HEK293 (cell line): Measurements from ENCODE around the gene MAP2K6.

Source experiments
- CTCF ChIA-PET: fragments of 350-600 bp; formaldehyde crosslinking; extraction: SDS; loops from one replicate; lab custom pipeline; 2021; ENCODE audit warnings: antibody characterized with exemption; lab: Yijun Ruan, JAX
- POLR2A ChIA-PET: fragments of 300-600 bp; formaldehyde crosslinking; extraction: SDS; loops from one replicate; lab custom pipeline; 2020; ENCODE audit warnings: antibody characterized with exemption, inconsistent platforms; lab: Yijun Ruan, JAX
- H3K27ac ChIP-seq: fragments of 200-500 bp; sonication (Bioruptor generic); 2 replicates; pipeline ENCODE4 v1.5.1; 2014; ENCODE audit warnings: low read depth, low read length, control low read depth, inconsistent platforms; ENCODE audit errors: extremely low read depth
- H3K36me3 ChIP-seq, 2 experiments: fragments of 200-500 bp in 1 of 2; sonication (Bioruptor generic) in 1 of 2; 1 replicate in 1 of 2; 2 replicates in 1 of 2; pipeline ENCODE4 v1.5.1; 2014 to 2017; ENCODE audit warnings: inconsistent platforms in 2 of 2, low read length in 2 of 2; ENCODE audit not compliant: control insufficient read depth in 2 of 2, insufficient read depth in 1 of 2
- H3K4me1 ChIP-seq: fragments of 200-500 bp; sonication (Bioruptor generic); 2 replicates; pipeline ENCODE4 v1.5.1; 2014; ENCODE audit warnings: mild to moderate bottlenecking, low read length, inconsistent platforms; ENCODE audit not compliant: control insufficient read depth, insufficient read depth
- H3K4me3 ChIP-seq: 2 replicates; pipeline ENCODE4 v1.5.1; 2011; ENCODE audit warnings: low read depth, mild to moderate bottlenecking, control low read depth, low read length, moderate library complexity
- H3K9me3 ChIP-seq: fragments of 200-500 bp; sonication (Bioruptor generic); 2 replicates; pipeline ENCODE4 v1.5.1; 2014; ENCODE audit warnings: low read depth, low read length, inconsistent platforms; ENCODE audit not compliant: control insufficient read depth, insufficient read depth
- ATF2 ChIP-seq: fragments of 450-650 bp; formaldehyde crosslinking; IDR thresholded peaks from 2 replicates; pipeline ENCODE4 v1.5.1; 2016; ENCODE audit warnings: missing biosample characterization, missing genetic modification characterization, low read depth
- BCL6B ChIP-seq: fragments of 450-650 bp; formaldehyde crosslinking; IDR thresholded peaks from 2 replicates; pipeline ENCODE4 v1.5.1; 2017; ENCODE audit warnings: missing biosample characterization, missing genetic modification characterization
- FEZF1 ChIP-seq: fragments of 450-650 bp; formaldehyde crosslinking; IDR thresholded peaks from 2 replicates; pipeline ENCODE4 v1.5.1; 2016; ENCODE audit warnings: missing biosample characterization, missing genetic modification characterization
- GFI1B ChIP-seq: fragments of 450-650 bp; formaldehyde crosslinking; IDR thresholded peaks from 2 replicates; pipeline ENCODE4 v1.5.1; 2016; ENCODE audit warnings: missing biosample characterization, missing genetic modification characterization
- GLI2 ChIP-seq: fragments of 450-650 bp; formaldehyde crosslinking; IDR thresholded peaks from 2 replicates; pipeline ENCODE4; 2017; ENCODE audit warnings: missing biosample characterization, missing genetic modification characterization, low read depth, borderline replicate concordance
- GLIS2 ChIP-seq: fragments of 450-650 bp; formaldehyde crosslinking; IDR thresholded peaks from 2 replicates; pipeline ENCODE4 v1.5.1; 2016; ENCODE audit warnings: missing biosample characterization, missing genetic modification characterization
- HOXD13 ChIP-seq: sonication (generic); formaldehyde crosslinking; IDR thresholded peaks from 2 replicates; pipeline ENCODE4 v1.8.0; 2022; ENCODE audit warnings: missing genetic modification reagents, borderline replicate concordance
- KLF8 ChIP-seq: fragments of 450-650 bp; formaldehyde crosslinking; IDR thresholded peaks from 2 replicates; pipeline ENCODE4 v1.5.1; 2016; ENCODE audit warnings: missing biosample characterization, missing genetic modification characterization
- MYNN ChIP-seq: fragments of 450-650 bp; formaldehyde crosslinking; IDR thresholded peaks from 2 replicates; pipeline ENCODE4 v1.5.1; 2016; ENCODE audit warnings: missing biosample characterization, missing genetic modification characterization, borderline replicate concordance
- SCRT2 ChIP-seq: fragments of 450-650 bp; formaldehyde crosslinking; IDR thresholded peaks from 2 replicates; pipeline ENCODE4 v1.5.1; 2016; ENCODE audit warnings: missing biosample characterization, missing genetic modification characterization
- ZBTB17 ChIP-seq: fragments of 450-650 bp; formaldehyde crosslinking; IDR thresholded peaks from 2 replicates; pipeline ENCODE4 v1.5.1; 2016; ENCODE audit warnings: missing biosample characterization, missing genetic modification characterization
- ZIC2 ChIP-seq: fragments of 450-650 bp; formaldehyde crosslinking; IDR thresholded peaks from 2 replicates; pipeline ENCODE4 v1.5.1; 2016; ENCODE audit warnings: missing biosample characterization, missing genetic modification characterization
- ZNF112 ChIP-seq: fragments of 450-650 bp; formaldehyde crosslinking; IDR thresholded peaks from 2 replicates; pipeline ENCODE4 v1.5.0; 2017; ENCODE audit warnings: missing biosample characterization, missing genetic modification characterization
- ZNF221 ChIP-seq: fragments of 450-650 bp; formaldehyde crosslinking; IDR thresholded peaks from 2 replicates; pipeline ENCODE4 v1.5.1; 2017; ENCODE audit warnings: missing biosample characterization, missing genetic modification characterization, borderline replicate concordance
- ZNF23 ChIP-seq: fragments of 450-650 bp; formaldehyde crosslinking; IDR thresholded peaks from 2 replicates; pipeline ENCODE4 v1.5.1; 2016; ENCODE audit warnings: missing biosample characterization, missing genetic modification characterization, borderline replicate concordance
- ZNF335 ChIP-seq: fragments of 450-650 bp; formaldehyde crosslinking; conservative IDR thresholded peaks from 2 replicates; pipeline ENCODE4 v1.5.1; 2016; ENCODE audit warnings: missing biosample characterization, missing genetic modification characterization
- ZNF354C ChIP-seq: fragments of 450-650 bp; formaldehyde crosslinking; IDR thresholded peaks from 2 replicates; pipeline ENCODE4 v1.5.1; 2016; ENCODE audit warnings: missing biosample characterization, missing genetic modification characterization, low read depth, borderline replicate concordance
- ZNF571 ChIP-seq: fragments of 450-650 bp; formaldehyde crosslinking; IDR thresholded peaks from 2 replicates; pipeline ENCODE4 v1.5.0; 2017; ENCODE audit warnings: missing biosample characterization, missing genetic modification characterization
- ZNF585B ChIP-seq: fragments of 450-650 bp; formaldehyde crosslinking; IDR thresholded peaks from 2 replicates; pipeline ENCODE4 v1.5.1; 2016; ENCODE audit warnings: missing biosample characterization, missing genetic modification characterization
- ZNF639 ChIP-seq: fragments of 450-650 bp; formaldehyde crosslinking; IDR thresholded peaks from 2 replicates; pipeline ENCODE4 v1.5.1; 2016; ENCODE audit warnings: missing biosample characterization, missing genetic modification characterization
- ZNF747 ChIP-seq: fragments of 450-650 bp; formaldehyde crosslinking; IDR thresholded peaks from 2 replicates; pipeline ENCODE4 v1.5.1; 2016; ENCODE audit warnings: missing biosample characterization, missing genetic modification characterization
- ZNF76 ChIP-seq: fragments of 450-650 bp; formaldehyde crosslinking; IDR thresholded peaks from 2 replicates; pipeline ENCODE4; 2016; ENCODE audit warnings: low read depth, missing biosample characterization, missing genetic modification characterization, borderline replicate concordance
- ZNF785 ChIP-seq: fragments of 450-650 bp; formaldehyde crosslinking; IDR thresholded peaks from 2 replicates; pipeline ENCODE4 v1.5.1; 2016; ENCODE audit warnings: missing biosample characterization, missing genetic modification characterization
- ZNF830 ChIP-seq: fragments of 450-650 bp; IDR thresholded peaks from 2 replicates; pipeline ENCODE4 v1.5.0; 2018; ENCODE audit warnings: missing biosample characterization, missing genetic modification characterization, low read depth, mild to moderate bottlenecking, moderate library complexity
- ZNF843 ChIP-seq: fragments of 450-650 bp; formaldehyde crosslinking; IDR thresholded peaks from 2 replicates; pipeline ENCODE4 v1.5.1; 2016; ENCODE audit warnings: missing biosample characterization, missing genetic modification characterization
- ZSCAN5A ChIP-seq: fragments of 450-650 bp; formaldehyde crosslinking; IDR thresholded peaks from 2 replicates; pipeline ENCODE4 v1.5.1; 2016; ENCODE audit warnings: missing biosample characterization, missing genetic modification characterization

Gene MAP2K6

GRCh38 chr17:69499318-69499717 lies 84.8 kb downstream of the MAP2K6 start:
- POLR2A ChIA-PET = no interaction called here
- Histone ChIP-seq H3K4me1 (peaks cover 16% of the 10 kb centered on the region), H3K9me3 (no peaks in the 10 kb centered on the region), H3K27ac (no peak overlapping the region), H3K4me3 (no peak overlapping the region), H3K36me3 (no peaks in the 10 kb centered on the region)
- CTCF ChIA-PET = interaction anchor here (1.1 kb wide), 1 partner anchor 27 kb away, joined by 3 read pairs; no protein-coding TSS in a partner anchor
- no peak for TF ChIP-seq ZSCAN5A
- TF ChIP-seq ZNF76 (tag by site-specific recombination) = no peak
- TF ChIP-seq GLI2 (tag by site-specific recombination) = no peak
- TF ChIP-seq ZNF23 (tag by site-specific recombination) = no peak
- no peak for TF ChIP-seq ZNF354C (tag by site-specific recombination)
- no peak for TF ChIP-seq ZNF785 (tag by site-specific recombination)
- no peak for TF ChIP-seq ZNF830 (tag by site-specific recombination)

GRCh38 chr17:69500911-69501429 lies 86.5 kb downstream of the MAP2K6 start:
- Histone ChIP-seq H3K27ac (no peak overlapping the region), H3K36me3 (no peaks in the 10 kb centered on the region), H3K9me3 (no peaks in the 10 kb centered on the region), H3K4me3 (no peak overlapping the region), H3K4me1 (peaks cover 16% of the 10 kb centered on the region)
- CTCF ChIA-PET = interaction anchor here (1.4 kb wide), 1 partner anchor 10 kb away, joined by 9 read pairs; no protein-coding TSS in a partner anchor
- POLR2A ChIA-PET = no interaction called here
- TF ChIP-seq ZBTB17 (no peak), GLIS2 (tag by site-specific recombination) (no peak), HOXD13 (CRISPR knock-in tag) (no peak), MYNN (no peak), ZNF585B (no peak), ZNF747 (tag by site-specific recombination) (no peak), ZNF221 (no peak)

GRCh38 chr17:69501591-69502468 lies 87.3 kb downstream of the MAP2K6 start:
- Histone ChIP-seq H3K9me3 (no peaks in the 10 kb centered on the region), H3K36me3 (no peaks in the 10 kb centered on the region), H3K4me3 (peak overlapping the region; percentile 1; the same call in 1 of the 2 replicates), H3K4me1 (peaks cover 16% of the 10 kb centered on the region), H3K27ac (peak overlapping the region; percentile 1; the same call in 1 of the 2 replicates)
- CTCF ChIA-PET = interaction anchor here (1.4 kb wide), 1 partner anchor 9 kb away, joined by 9 read pairs; no protein-coding TSS in a partner anchor
- POLR2A ChIA-PET = no interaction called here
- TF ChIP-seq FEZF1 (peak; percentile 75), ZNF112 (tag by site-specific recombination) (no peak), KLF8 (tag by site-specific recombination) (no peak), ZBTB17 (peak; percentile 81), BCL6B (no peak), ZNF335 (peak; percentile 46; the same call in 1 of the 2 replicates), SCRT2 (tag by site-specific recombination) (peak; percentile 74), GFI1B (tag by site-specific recombination) (peak; percentile 74; the same call in 1 of the 2 replicates), ATF2 (tag by site-specific recombination) (peak; percentile 82), ZIC2 (peak; percentile 44; the same call in 1 of the 2 replicates), ZNF571 (tag by site-specific recombination) (no peak), ZNF639 (no peak), ZNF843 (peak; percentile 74)
